Measurements from ENCODE around the gene LGALS7B.
A peak's percentile ranks its signal among the peaks of the same experiment; 100 is the strongest.
"Not testable (repeated sequence)": the region's sequence is repeated elsewhere in the genome, so short reads cannot be mapped to it uniquely, and the experiment has no call there.

LGALS7B gene

GRCh38 chr19:38770228-38770948, 18.6 kb upstream of the LGALS7B start:
- DNase-seq (ENCODE audit: low read depth, low spot score): not testable (repeated sequence)

GRCh38 chr19:38770949-38771275, 18.1 kb upstream of the LGALS7B start:
- DNase-seq (ENCODE audit: low read depth, low spot score): not testable (repeated sequence)

DNA sequence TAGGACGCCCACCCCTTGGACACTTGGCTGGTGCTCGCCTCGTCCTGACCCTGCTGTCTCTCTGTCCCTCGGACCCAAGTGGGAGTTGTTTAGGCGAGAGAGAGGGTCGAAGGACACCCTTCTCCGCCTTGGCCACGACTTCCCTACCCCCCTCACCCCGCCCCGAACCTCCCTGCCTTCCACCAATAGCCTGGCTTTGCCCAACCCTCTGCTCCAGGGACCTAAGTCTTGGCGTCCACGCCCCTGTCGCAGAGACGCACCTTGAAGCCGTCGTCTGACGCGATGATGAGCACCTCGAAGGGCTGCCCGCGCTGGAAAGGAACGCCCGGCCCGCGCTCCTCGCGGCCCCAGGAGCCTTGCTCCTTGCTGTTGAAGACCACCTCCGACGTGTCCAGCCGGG, 17.4 kb upstream of the LGALS7B start:
- not testable (repeated sequence) for DNase-seq (ENCODE audit: low read depth, low spot score)

GRCh38 chr19:38773469-38774177, 15.4 kb upstream of the LGALS7B start, which contains the start of gene LGALS7:
LGALS7 (minus strand) TSS chr19:38773517; CDS start chr19:38773492, 25 bp downstream.
- DNase-seq (ENCODE audit: low read depth, low spot score): no peak

DNA sequence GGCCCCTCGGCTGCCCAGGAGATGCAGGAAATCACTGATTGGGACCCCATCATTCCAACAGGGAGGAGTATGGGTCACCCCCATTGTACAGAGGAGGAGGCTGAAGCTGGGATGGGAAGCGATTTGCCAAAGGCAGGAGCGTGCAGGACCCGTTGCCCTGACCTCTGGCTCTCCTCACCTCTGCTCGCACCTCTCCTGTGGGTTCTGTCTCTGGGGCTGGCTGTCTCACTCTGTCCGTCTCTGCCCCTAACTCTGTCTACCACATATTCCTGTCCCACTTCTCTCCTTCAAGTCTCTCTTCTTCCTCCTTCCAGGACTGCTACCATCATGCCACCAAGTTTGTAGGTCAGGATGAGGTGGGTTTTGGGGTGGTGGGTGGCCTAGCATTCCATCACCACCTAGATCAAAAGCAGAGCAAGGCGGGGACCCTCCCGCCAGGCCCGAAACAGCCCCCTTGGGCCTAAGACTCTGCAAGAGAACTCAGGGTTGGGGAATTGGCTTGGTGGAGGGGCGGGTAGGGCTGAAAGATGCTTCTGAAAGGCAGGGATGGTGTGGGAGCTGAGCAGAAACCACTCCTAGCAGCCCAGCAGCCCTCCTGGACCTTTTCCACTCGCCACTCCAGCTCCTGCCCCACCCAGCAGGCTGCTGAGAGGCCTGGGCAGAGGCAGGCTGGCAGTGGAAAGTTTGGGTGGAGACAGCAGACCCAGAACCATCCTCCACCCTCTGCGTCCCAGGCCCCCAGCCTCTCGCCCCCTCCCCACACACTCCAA, 14.6 kb upstream of the LGALS7B start:
- no peak for DNase-seq (ENCODE audit: low read depth, low spot score)

GRCh38 chr19:38778733-38779132, 10.3 kb upstream of the LGALS7B start:
- DNase-seq (ENCODE audit: low read depth, low spot score): no peak

- DNase-seq (ENCODE audit: low read depth, low spot score): no peak
Observed at GRCh38 chr19:38780443-38780842, 8.6 kb upstream of the LGALS7B start.

- no peak for DNase-seq (ENCODE audit: low read depth, low spot score)
Observed at GRCh38 chr19:38781058-38781457, 7.9 kb upstream of the LGALS7B start.

DNA sequence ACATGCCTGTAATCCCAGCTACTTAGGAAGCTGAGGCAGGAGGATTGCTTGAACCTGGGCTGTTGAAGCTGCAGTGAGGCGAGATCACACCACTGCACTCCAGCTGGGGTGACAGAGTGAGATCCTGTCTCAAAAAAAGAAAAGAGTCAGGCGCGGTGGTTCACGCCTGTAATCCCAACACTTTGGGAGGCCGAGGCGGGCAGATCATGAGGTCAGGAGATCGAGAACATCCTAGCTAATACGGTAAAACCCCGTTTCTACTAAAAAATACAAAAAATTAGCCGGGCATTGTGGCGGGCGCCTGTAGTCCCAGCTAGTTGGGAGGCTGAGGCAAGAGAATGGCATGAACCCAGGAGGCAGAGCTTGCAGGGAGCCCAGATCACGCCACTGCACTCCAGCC, 6.8 kb upstream of the LGALS7B start:
- DNase-seq (ENCODE audit: low read depth, low spot score): not testable (repeated sequence)

DNA sequence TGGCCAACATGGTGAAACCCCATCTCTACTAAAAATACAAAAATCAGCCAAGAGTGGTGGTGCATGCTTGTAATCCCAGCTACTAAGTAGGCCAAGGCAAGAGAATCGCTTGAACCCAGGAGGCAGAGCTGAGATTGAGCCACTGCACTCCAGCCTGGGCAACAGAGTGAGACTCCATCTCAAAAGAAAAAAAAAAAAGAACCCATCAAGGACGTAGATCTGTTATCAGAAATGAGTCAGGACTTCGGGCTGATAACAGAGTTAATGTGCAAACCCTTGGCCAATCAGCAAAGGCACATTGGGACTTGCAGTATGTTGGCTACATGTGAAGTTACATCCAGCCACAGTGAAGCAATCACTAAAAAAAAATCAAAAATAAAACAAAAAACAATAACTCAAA, 4.8 kb upstream of the LGALS7B start:
- no peak for DNase-seq (ENCODE audit: low read depth, low spot score)

- no peak for DNase-seq (ENCODE audit: low read depth, low spot score)
Observed at GRCh38 chr19:38785187-38785699, 3.8 kb upstream of the LGALS7B start.

DNA sequence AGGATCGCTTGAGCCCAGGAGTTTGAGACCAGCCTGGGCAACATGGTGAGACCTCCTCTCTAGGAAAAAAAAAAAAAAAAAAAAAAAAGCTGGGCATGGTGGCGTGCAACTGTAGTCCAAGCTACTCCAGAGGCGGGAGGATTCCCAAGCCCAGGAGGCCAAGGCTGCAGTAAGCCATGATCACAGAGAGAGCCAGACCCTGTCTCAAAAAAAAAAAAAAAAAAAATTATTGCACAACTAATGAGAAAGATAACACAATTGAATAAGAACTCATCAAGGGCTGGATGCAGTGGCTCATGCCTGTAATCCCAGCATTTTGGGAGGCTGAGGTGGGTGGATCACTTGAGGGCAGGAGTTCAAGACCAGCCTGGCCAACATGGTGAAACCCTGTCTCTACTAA, 2.9 kb upstream of the LGALS7B start:
- not testable (repeated sequence) for DNase-seq (ENCODE audit: low read depth, low spot score)

- DNase-seq (ENCODE audit: low read depth, low spot score): no peak
Observed at GRCh38 chr19:38786572-38787265, 2.3 kb upstream of the LGALS7B start.

GRCh38 chr19:38790507-38791403, 1.8 kb downstream of the LGALS7B start:
- not testable (repeated sequence) for DNase-seq (ENCODE audit: low read depth, low spot score)

DNA sequence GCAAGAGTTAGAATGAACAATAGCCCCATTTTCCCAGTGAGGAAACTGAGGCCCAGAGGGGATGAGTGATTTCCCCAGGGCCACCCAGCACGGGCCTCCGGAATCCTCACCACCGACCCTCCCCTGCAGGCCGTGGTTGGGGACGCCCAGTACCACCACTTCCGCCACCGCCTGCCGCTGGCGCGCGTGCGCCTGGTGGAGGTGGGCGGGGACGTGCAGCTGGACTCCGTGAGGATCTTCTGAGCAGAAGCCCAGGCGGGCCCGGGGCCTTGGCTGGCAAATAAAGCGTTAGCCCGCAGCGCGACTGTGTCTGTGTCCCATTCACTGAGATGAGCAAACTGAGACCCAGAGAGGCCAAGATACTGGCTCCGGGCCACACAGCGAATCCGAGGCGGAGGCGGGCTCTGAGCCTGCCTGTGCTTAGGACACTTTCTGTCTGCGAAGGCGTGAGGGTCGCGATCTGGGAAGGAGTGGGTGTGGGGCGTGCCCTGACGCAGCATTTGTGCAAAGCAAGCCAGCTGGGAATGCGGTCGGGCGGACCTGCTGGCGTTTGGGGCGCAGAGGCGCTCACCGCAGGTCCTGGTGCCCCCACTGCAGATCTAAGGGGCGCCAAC, 2.6 kb downstream of the LGALS7B start:
- not testable (repeated sequence) for DNase-seq (ENCODE audit: low read depth, low spot score)

GRCh38 chr19:38792250-38793111, 3.5 kb downstream of the LGALS7B start:
- DNase-seq (ENCODE audit: low read depth, low spot score): peak; percentile 36

GRCh38 chr19:38793177-38793576, 4.2 kb downstream of the LGALS7B start:
- peak; percentile 51 for DNase-seq (ENCODE audit: low read depth, low spot score)

DNA sequence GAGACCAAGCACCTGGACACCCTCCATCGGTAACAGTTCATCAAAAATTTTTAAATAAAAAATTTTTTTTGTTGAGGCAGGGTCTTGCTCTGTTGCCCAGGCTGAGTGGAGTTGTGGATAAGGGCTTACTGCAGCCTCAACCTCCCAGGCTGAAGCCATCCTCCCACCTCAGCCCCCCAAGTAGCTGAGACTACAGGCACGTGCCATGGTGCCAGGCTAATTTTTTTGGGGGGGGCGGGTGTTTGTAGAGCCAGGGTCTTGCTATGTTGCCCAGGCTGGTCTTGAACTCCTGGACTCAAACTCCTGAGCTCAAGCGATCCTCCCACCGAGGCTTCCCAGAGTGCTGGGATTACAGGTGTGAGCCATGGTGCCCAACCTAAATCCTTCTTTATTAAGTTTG, 4.7 kb downstream of the LGALS7B start:
- no peak for DNase-seq (ENCODE audit: low read depth, low spot score)

GRCh38 chr19:38795549-38795948, 6.5 kb downstream of the LGALS7B start:
- no peak for DNase-seq (ENCODE audit: low read depth, low spot score)
